GM12878 (cell line): ENCODE measurements around the gene DISC1.

Experiments used
- CHD2 ChIP-seq: IDR thresholded peaks from 2 replicates; pipeline ENCODE4 v1.6.1; 2011; ENCODE audit warnings: low read depth, low read length, improper control_type of control experiment, borderline replicate concordance
- ESRRA ChIP-seq: IDR thresholded peaks from 2 replicates; pipeline ENCODE4 v1.6.1; 2012; ENCODE audit warnings: mild to moderate bottlenecking, low read length, improper control_type of control experiment
- KAT2A ChIP-seq: conservative IDR thresholded peaks from 2 replicates; pipeline ENCODE4 v1.6.1; 2011; ENCODE audit warnings: low read depth, low read length; ENCODE audit not compliant: control insufficient read depth
- MEF2A ChIP-seq: IDR thresholded peaks from 2 replicates; pipeline ENCODE4 v1.6.1; 2011; ENCODE audit warnings: low read depth, mild to moderate bottlenecking, low read length, moderate library complexity; ENCODE audit not compliant: insufficient read depth
- MTA2 ChIP-seq: fragments of 450-650 bp; IDR thresholded peaks from 2 replicates; pipeline ENCODE4 v1.6.1; 2016; ENCODE audit warnings: low read depth, mild to moderate bottlenecking, moderate library complexity
- MTA3 ChIP-seq: IDR thresholded peaks from 2 replicates; pipeline ENCODE4 v1.6.1; 2012; ENCODE audit warnings: low read length, inconsistent platforms, borderline replicate concordance
- NRF1 ChIP-seq: conservative IDR thresholded peaks from 2 replicates; pipeline ENCODE4 v1.6.1; 2011; ENCODE audit warnings: mild to moderate bottlenecking, low read depth, low read length, improper control_type of control experiment
- POLR2A ChIP-seq: IDR thresholded peaks from 2 replicates; pipeline ENCODE4 v1.6.1; 2011; ENCODE audit warnings: low read depth, mild to moderate bottlenecking, low read length
- POLR2AphosphoS5 ChIP-seq: IDR thresholded peaks from 2 replicates; pipeline ENCODE4 v1.6.1; 2011; ENCODE audit warnings: mild to moderate bottlenecking, low read length, inconsistent platforms
- SMC3 ChIP-seq: IDR thresholded peaks from 2 replicates; pipeline ENCODE4 v1.6.1; 2011; ENCODE audit warnings: low read length, improper control_type of control experiment, borderline replicate concordance
- TF ChIP-seq, protein P1 (sequence below), 3 experiments: IDR thresholded peaks in 2 of 3; conservative IDR thresholded peaks in 1 of 3; 2 replicates each; pipeline ENCODE4 v1.5.1; 2011; ENCODE audit warnings: low read depth in 3 of 3, low read length in 3 of 3, mild to moderate bottlenecking in 3 of 3, control low read depth in 2 of 3, moderate library complexity in 2 of 3, inconsistent platforms in 1 of 3, mixed read lengths in 1 of 3; ENCODE audit not compliant: control insufficient read depth in 2 of 3, insufficient read depth in 1 of 3; ENCODE audit errors: extremely low read depth in 1 of 3
- TF ChIP-seq, protein P2 (sequence below): fragments of 450-650 bp; IDR thresholded peaks from 2 replicates; pipeline ENCODE4 v1.6.1; 2016; ENCODE audit warnings: mild to moderate bottlenecking, moderate library complexity, borderline replicate concordance
- TF ChIP-seq, protein P3 (sequence below): IDR thresholded peaks from 2 replicates; pipeline ENCODE4 v1.6.1; 2012; ENCODE audit warnings: mild to moderate bottlenecking, low read depth, low read length

DNA sequence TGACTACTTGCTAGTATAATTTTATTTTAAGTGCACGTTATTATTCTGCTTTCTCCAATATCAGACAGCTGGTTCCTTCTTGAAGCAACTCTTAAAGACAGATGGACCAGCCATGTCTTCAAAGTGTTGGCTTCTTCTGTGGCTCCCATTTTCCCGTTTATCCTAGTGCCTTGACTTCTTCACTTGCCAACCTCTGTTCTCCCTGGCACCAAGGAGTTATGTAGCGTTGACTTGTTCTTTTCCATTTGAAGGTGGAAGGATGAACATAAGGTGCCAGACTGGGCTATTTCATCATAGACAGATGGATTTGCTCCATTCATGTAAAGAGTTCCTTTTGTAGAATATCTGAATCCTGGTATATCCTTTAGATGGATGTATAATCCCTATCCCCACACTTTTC, 260.6 kb downstream of the DISC1 start:
- TF ChIP-seq POLR2AphosphoS5 (no peak), NRF1 (no peak), KAT2A (no peak), POLR2A (no peak), SMC3 (no peak), ESRRA (no peak), MTA3 (no peak), MEF2A (no peak), CHD2 (no peak), MTA2 (no peak)
- TF ChIP-seq, protein P1, sequence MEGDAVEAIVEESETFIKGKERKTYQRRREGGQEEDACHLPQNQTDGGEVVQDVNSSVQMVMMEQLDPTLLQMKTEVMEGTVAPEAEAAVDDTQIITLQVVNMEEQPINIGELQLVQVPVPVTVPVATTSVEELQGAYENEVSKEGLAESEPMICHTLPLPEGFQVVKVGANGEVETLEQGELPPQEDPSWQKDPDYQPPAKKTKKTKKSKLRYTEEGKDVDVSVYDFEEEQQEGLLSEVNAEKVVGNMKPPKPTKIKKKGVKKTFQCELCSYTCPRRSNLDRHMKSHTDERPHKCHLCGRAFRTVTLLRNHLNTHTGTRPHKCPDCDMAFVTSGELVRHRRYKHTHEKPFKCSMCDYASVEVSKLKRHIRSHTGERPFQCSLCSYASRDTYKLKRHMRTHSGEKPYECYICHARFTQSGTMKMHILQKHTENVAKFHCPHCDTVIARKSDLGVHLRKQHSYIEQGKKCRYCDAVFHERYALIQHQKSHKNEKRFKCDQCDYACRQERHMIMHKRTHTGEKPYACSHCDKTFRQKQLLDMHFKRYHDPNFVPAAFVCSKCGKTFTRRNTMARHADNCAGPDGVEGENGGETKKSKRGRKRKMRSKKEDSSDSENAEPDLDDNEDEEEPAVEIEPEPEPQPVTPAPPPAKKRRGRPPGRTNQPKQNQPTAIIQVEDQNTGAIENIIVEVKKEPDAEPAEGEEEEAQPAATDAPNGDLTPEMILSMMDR (IDR thresholded peaks at IDR 0.05 in 2 of 3, conservative IDR thresholded peaks at IDR 0.05 in 1 of 3; ENCODE audit: control insufficient read depth in 2 of 3, extremely low read depth in 1 of 3, insufficient read depth in 1 of 3, low read depth in 3 of 3, low read length in 3 of 3) = no peak
- TF ChIP-seq, protein P2, sequence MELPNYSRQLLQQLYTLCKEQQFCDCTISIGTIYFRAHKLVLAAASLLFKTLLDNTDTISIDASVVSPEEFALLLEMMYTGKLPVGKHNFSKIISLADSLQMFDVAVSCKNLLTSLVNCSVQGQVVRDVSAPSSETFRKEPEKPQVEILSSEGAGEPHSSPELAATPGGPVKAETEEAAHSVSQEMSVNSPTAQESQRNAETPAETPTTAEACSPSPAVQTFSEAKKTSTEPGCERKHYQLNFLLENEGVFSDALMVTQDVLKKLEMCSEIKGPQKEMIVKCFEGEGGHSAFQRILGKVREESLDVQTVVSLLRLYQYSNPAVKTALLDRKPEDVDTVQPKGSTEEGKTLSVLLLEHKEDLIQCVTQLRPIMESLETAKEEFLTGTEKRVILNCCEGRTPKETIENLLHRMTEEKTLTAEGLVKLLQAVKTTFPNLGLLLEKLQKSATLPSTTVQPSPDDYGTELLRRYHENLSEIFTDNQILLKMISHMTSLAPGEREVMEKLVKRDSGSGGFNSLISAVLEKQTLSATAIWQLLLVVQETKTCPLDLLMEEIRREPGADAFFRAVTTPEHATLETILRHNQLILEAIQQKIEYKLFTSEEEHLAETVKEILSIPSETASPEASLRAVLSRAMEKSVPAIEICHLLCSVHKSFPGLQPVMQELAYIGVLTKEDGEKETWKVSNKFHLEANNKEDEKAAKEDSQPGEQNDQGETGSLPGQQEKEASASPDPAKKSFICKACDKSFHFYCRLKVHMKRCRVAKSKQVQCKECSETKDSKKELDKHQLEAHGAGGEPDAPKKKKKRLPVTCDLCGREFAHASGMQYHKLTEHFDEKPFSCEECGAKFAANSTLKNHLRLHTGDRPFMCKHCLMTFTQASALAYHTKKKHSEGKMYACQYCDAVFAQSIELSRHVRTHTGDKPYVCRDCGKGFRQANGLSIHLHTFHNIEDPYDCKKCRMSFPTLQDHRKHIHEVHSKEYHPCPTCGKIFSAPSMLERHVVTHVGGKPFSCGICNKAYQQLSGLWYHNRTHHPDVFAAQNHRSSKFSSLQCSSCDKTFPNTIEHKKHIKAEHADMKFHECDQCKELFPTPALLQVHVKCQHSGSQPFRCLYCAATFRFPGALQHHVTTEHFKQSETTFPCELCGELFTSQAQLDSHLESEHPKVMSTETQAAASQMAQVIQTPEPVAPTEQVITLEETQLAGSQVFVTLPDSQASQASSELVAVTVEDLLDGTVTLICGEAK = no peak
- TF ChIP-seq, protein P3, sequence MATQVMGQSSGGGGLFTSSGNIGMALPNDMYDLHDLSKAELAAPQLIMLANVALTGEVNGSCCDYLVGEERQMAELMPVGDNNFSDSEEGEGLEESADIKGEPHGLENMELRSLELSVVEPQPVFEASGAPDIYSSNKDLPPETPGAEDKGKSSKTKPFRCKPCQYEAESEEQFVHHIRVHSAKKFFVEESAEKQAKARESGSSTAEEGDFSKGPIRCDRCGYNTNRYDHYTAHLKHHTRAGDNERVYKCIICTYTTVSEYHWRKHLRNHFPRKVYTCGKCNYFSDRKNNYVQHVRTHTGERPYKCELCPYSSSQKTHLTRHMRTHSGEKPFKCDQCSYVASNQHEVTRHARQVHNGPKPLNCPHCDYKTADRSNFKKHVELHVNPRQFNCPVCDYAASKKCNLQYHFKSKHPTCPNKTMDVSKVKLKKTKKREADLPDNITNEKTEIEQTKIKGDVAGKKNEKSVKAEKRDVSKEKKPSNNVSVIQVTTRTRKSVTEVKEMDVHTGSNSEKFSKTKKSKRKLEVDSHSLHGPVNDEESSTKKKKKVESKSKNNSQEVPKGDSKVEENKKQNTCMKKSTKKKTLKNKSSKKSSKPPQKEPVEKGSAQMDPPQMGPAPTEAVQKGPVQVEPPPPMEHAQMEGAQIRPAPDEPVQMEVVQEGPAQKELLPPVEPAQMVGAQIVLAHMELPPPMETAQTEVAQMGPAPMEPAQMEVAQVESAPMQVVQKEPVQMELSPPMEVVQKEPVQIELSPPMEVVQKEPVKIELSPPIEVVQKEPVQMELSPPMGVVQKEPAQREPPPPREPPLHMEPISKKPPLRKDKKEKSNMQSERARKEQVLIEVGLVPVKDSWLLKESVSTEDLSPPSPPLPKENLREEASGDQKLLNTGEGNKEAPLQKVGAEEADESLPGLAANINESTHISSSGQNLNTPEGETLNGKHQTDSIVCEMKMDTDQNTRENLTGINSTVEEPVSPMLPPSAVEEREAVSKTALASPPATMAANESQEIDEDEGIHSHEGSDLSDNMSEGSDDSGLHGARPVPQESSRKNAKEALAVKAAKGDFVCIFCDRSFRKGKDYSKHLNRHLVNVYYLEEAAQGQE = no peak
